HG03457 (cell line): Measurements from ENCODE around the gene ZBTB4.

Experiments used
- ATAC-seq: cut with Tn5 transposase; IDR thresholded peaks from one replicate; pipeline ENCODE4 v1.9.1; 2021; ENCODE audit warnings: moderate number of reproducible peaks; ENCODE audit not compliant: unreplicated experiment

The ZBTB4 gene, protein sequence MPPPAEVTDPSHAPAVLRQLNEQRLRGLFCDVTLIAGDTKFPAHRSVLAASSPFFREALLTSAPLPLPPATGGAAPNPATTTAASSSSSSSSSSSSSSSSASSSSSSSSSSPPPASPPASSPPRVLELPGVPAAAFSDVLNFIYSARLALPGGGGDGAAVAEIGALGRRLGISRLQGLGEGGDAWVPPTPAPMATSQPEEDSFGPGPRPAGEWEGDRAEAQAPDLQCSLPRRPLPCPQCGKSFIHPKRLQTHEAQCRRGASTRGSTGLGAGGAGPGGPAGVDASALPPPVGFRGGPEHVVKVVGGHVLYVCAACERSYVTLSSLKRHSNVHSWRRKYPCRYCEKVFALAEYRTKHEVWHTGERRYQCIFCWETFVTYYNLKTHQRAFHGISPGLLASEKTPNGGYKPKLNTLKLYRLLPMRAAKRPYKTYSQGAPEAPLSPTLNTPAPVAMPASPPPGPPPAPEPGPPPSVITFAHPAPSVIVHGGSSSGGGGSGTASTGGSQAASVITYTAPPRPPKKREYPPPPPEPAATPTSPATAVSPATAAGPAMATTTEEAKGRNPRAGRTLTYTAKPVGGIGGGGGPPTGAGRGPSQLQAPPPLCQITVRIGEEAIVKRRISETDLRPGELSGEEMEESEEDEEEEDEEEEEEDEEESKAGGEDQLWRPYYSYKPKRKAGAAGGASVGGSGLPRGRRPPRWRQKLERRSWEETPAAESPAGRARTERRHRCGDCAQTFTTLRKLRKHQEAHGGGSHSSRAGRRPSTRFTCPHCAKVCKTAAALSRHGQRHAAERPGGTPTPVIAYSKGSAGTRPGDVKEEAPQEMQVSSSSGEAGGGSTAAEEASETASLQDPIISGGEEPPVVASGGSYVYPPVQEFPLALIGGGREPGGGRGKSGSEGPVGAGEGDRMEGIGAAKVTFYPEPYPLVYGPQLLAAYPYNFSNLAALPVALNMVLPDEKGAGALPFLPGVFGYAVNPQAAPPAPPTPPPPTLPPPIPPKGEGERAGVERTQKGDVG

DNA sequence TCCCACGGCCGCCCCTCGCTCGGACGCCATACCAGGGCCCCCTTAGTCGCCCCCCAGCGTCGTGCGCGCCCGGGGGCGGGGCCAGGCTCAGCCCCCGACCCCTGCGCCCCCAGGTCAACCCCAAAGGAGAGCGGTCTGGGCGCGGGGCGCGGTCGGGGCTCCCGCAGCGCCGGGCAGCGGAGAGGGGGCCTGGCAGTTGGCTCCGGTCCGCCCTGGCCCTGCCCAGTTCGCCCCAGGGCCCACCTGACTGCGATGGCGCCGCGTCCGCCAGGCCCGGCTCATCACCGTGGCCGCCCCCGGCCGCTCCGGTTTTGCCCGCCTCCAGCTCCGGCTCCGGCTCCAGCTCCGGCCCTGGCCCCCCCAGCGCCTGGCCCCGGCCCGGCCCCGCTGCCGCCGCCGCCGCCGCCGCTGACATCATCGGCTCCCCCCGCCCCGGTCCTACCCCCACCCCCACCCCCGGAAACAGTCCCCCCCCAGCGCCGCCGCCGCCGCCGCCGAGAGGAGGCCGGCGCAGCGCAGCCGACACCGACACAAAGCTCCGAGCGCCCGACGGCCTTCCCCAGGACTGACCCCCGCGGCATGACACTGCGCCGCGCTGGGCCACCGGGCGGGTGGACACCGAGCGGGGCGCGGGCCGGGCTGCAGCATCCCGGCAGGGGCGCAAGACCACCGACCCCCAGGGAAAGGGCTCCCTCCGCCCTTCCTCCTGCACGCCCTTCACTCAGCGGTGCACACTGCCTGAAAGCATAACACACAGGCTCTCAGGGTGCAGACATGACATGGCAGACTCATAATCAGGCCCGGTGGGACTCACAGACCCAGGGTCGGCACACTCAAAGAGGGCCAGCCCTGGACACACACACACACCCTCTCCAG lies at the start of gene ZBTB4:
Gene ZBTB4, minus strand, starts transcription at position 419 of the 876 bp plus-strand sequence. CDS start 12,830 bp downstream, outside the sequence.
- no peak for ATAC-seq

DNA sequence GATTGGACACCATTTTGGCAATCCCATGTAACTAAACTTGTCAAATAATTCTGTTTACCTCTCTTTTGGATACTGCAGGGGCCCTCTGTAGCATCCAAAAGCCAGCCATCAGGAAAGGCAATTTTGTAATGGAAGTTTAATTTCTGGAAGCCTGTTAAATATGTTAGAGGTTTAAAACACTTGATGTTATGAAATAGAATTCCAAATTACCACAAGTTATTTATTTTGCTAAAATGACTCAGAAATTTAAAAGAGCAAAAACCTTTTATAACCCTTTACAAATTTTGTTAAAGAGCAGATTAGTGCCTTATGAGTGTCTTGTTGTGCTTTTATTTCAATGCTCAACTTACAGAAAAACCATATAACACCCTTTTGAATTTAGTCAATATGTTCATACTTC lies 49.4 kb upstream of the ZBTB4 start:
- ATAC-seq: no peak

DNA sequence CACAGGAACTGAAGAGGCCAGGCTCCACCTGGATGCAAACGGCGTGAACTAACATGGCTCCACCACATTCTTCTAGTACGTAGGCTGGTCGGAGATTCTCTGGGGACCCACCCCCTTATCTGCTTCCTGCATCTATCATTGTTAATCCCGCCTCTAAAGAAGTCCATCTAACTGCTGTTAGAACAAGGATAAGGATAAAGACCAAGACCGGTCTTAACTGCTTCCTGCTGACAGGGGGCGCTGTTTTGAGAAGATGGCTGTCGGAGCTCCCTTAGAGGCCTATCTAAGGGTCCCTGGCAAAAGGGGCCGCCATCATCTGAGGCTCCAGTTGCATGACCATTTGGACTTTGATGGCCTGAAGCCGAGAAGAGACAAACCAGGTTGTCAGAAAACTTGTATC lies 43.6 kb upstream of the ZBTB4 start:
- no peak for ATAC-seq

DNA sequence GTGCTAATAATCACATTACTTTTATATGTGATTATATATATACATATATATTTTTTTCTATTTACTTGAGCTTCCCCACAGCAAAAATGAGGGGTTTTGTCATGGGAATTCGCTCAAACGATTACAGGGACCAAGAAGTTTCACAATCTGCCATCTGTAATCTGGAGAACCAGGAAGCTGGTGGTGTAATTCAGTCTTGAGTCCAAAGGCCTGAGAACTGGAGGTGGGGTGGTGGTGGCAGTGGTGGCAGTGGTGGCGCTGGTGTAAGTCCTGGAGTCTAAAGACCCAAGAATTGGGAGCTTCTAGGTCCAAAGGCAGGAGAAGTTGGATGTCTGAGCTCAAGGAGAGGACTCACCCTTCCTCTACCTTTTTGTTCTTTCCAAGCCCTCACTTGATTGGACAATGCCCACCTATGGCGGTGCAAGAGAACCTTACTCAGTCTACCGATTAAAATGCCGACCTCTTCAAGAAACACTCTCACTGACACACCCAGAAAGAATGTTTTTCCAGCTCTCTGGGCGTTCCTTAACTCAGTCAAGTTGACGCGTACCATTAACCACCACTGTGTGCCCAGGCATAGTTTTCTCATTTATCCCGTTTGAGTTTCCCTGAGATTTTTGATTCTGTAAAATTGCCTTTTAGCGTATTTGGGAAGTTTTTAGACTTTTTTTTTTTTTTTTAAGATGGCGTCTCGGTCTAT lies 36.6 kb upstream of the ZBTB4 start:
- no peak for ATAC-seq

DNA sequence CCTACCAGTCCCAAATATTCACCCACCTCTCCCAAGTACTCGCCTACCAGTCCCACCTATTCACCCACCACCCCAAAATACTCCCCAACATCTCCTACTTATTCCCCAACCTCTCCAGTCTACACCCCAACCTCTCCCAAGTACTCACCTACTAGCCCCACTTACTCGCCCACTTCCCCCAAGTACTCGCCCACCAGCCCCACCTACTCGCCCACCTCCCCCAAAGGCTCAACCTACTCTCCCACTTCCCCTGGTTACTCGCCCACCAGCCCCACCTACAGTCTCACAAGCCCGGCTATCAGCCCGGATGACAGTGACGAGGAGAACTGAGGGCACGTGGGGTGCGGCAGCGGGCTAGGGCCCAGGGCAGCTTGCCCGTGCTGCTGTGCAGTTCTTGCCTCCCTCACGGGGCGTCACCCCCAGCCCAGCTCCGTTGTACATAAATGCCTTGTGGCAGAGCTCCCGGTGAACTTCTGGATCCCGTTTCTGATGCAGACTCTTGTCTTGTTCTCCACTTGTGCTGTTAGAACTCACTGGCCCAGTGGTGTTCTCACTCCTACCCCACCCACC lies 34.5 kb upstream of the ZBTB4 start:
- no peak for ATAC-seq

DNA sequence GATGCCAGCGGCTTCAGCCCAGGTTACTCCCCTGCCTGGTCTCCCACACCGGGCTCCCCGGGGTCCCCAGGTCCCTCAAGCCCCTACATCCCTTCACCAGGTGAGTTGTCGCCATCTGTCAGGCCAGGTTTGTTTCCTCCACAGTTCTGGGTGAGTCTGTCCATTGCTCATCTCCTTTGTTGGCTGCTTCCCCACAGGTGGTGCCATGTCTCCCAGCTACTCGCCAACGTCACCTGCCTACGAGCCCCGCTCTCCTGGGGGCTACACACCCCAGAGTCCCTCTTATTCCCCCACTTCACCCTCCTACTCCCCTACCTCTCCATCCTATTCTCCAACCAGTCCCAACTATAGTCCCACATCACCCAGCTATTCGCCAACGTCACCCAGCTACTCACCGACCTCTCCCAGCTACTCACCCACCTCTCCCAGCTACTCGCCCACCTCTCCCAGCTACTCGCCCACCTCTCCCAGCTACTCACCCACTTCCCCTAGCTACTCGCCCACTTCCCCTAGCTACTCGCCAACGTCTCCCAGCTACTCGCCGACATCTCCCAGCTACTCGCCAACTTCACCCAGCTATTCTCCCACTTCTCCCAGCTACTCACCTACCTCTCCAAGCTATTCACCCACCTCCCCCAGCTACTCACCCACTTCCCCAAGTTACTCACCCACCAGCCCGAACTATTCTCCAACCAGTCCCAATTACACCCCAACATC lies 33.6 kb upstream of the ZBTB4 start:
- ATAC-seq: no peak

DNA sequence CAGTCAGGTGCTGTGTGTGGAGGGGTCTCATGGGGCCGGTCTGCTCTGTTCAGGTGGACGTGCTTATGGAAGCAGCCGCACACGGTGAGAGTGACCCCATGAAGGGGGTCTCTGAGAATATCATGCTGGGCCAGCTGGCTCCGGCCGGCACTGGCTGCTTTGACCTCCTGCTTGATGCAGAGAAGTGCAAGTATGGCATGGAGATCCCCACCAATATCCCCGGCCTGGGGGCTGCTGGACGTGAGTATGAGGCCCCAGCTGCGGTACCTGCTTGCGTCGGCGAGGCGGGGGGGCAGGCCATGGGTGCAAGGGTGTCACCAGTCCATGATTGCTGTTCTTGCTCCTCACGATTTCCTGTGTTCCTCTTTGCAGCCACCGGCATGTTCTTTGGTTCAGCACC lies 32.7 kb upstream of the ZBTB4 start:
- ATAC-seq: no peak

DNA sequence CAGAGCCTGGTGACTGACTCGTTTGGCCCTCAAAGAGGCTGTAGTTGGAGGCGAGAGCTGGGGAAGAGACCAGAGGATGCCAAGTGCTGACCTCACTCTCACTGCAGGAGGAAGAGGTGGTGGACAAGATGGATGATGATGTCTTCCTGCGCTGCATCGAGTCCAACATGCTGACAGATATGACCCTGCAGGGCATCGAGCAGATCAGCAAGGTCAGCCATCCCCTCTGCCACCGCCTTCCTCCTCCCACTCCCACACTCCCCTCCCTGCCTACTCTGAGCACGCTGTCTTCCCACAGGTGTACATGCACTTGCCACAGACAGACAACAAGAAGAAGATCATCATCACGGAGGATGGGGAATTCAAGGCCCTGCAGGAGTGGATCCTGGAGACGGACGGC lies 31.7 kb upstream of the ZBTB4 start:
- no peak for ATAC-seq

DNA sequence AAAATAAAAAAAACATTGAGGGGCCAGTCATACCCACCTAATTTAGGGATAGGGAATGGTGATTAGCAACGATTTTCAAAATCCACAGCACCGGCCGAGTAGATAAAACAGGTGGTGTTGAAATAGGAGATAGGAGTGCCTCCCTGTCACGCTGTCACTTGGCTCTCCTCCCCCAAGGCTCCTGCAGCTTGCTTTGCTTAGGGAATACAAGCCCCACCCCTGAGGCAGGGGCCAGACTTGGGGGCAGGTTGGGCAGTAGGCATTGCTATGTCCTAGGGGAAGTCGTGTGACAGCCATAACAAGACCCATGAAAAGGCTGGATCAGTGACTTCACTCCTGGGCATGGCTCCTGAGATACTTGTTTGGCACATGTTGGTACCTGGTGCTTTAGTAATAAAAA lies 30.5 kb upstream of the ZBTB4 start:
- ATAC-seq: no peak

DNA sequence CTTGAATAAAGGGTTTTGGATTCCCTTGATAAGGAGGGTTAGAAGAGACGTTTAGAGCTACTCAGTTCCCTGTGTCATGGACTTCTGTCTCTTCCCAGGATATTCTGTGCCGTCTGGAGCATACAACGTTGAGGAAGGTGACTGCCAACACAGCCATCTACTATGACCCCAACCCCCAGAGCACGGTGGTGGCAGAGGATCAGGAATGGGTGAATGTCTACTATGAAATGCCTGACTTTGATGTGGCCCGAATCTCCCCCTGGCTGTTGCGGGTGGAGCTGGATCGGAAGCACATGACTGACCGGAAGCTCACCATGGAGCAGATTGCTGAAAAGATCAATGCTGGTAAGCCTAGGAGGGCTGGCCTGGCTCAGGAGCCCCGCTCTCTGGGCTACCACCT lies 29.4 kb upstream of the ZBTB4 start:
- ATAC-seq: no peak

DNA sequence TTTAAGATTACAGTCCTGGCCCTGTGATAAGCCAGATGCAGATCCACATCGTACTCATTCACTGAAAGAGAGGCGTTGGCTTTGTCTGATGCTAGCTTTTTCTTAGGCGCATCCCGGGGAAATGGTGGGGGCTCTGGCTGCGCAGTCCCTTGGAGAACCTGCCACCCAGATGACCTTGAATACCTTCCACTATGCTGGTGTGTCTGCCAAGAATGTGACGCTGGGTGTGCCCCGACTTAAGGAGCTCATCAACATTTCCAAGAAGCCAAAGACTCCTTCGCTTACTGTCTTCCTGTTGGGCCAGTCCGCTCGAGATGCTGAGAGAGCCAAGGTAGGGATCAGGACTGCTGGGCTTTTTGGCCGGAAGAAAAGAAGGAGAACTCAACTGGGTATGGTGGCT lies 28.7 kb upstream of the ZBTB4 start:
- ATAC-seq: no peak

DNA sequence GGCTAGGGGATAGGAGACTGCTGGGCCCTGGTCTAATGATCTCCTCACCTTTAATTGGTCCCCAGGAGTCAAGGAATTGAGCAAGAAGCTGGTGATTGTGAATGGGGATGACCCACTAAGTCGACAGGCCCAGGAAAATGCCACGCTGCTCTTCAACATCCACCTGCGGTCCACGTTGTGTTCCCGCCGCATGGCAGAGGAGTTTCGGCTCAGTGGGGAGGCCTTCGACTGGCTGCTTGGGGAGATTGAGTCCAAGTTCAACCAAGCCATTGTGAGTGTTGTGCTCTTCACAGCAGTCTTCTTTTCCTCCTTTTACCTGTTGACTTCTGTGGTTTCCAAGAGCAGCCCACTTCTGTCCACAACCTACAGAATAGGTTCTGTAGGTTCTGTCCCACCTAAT lies 24.1 kb upstream of the ZBTB4 start:
- ATAC-seq: no peak

DNA sequence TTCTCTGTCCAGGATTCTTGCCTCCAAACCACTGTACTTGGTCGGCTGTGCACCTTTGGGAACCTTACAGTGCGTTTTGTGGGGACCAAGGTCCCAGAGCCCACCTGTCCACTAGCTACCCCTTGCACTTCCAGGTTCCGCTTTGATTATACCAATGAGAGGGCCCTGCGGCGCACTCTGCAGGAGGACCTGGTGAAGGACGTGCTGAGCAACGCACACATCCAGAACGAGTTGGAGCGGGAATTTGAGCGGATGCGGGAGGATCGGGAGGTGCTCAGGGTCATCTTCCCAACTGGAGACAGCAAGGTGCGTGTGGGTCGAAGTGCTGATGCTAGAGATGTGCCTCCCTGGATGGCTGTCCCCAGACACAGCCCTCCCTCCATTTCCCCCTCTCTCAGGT lies 23.6 kb upstream of the ZBTB4 start:
- no peak for ATAC-seq

DNA sequence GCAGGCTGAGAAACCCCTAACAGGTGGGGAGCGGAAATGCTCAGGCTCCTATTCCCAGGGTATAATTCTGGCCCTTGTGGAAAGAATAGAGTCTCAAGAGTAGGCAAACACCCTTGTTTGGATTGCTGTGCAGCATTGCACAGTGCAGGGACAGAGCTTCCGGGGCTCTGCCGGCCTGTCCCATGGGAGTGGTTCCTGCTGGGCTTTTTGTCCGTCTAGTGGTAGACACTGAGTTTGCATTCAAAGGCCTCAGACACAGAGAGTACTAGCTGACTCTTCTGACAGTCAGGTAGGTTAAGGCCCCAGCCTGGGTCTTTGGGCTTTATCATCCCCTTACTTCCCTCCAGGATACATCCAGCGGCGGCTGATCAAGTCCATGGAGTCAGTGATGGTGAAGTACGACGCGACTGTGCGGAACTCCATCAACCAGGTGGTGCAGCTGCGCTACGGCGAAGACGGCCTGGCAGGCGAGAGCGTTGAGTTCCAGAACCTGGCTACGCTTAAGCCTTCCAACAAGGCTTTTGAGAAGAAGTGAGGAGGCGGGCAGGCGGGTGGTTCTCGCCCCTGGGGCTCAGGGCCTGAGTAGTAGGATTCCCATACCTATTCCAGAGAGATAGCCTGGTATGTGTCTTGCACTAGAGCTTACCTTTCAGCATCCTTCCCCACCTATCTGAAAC lies 22.9 kb upstream of the ZBTB4 start:
- no peak for ATAC-seq

DNA sequence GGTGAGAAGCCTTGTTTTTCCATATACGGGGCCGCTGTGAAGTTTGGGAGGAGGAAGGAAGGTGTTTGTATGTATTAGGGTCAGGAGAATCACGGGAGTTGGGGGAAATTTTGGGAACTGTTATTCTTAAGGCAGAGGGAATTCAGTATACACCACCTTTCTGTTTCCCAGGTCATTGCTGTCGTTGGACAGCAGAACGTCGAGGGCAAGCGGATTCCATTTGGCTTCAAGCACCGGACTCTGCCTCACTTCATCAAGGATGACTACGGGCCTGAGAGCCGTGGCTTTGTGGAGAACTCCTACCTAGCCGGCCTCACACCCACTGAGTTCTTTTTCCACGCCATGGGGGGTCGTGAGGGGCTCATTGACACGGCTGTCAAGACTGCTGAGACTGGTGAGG lies 22.3 kb upstream of the ZBTB4 start:
- ATAC-seq: no peak

DNA sequence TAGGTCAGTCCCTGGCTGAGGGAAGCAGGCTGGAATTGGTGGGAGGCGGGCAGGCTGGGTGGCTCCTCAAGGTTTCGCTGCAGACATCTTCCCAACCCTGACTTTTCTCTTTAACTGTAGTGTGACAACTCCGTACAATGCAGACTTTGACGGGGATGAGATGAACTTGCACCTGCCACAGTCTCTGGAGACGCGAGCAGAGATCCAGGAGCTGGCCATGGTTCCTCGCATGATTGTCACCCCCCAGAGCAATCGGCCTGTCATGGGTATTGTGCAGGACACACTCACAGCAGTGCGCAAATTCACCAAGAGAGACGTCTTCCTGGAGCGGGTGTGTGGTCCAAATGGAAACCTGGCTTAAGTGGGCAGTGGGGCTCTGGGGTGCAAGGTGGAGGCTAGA lies 19.7 kb upstream of the ZBTB4 start:
- no peak for ATAC-seq

DNA sequence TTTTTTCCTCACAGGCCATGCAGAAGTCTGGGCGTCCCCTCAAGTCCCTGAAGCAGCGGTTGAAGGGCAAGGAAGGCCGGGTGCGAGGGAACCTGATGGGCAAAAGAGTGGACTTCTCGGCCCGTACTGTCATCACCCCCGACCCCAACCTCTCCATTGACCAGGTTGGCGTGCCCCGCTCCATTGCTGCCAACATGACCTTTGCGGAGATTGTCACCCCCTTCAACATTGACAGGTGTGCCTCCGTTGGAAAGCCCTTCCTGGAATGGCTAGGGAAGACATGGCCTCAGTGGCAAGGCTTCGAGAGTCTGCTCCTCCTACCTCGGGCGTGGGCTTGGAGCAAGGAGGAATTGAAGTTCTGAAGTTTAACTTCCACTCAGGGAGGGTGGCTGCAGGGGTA lies 18.2 kb upstream of the ZBTB4 start:
- no peak for ATAC-seq

DNA sequence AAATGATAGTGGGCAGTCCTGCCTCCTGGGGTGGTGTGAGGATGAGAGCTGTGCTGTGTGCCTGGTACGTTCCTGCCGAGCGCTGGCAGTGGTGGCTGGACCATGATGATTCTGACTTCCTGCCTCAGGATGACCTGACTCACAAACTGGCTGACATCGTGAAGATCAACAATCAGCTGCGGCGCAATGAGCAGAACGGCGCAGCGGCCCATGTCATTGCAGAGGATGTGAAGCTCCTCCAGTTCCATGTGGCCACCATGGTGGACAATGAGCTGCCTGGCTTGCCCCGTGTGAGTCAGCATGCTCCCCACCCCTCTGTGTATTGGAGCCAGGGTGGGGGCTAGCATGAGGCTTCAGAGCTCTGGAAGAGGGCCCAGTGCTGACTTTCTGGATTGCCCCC lies 17.8 kb upstream of the ZBTB4 start:
- no peak for ATAC-seq
